ENCODE data around the gene CHST12. TPM values are rescaled to one million over a fixed set of nuclear protein-coding genes. Genes with fewer than 3 reads are reported as not detected.

CHST12 gene
- total and polyA plus RNA-seq, 7 donors: 1.2 to 11.9 (median 10.3) TPM

DNA sequence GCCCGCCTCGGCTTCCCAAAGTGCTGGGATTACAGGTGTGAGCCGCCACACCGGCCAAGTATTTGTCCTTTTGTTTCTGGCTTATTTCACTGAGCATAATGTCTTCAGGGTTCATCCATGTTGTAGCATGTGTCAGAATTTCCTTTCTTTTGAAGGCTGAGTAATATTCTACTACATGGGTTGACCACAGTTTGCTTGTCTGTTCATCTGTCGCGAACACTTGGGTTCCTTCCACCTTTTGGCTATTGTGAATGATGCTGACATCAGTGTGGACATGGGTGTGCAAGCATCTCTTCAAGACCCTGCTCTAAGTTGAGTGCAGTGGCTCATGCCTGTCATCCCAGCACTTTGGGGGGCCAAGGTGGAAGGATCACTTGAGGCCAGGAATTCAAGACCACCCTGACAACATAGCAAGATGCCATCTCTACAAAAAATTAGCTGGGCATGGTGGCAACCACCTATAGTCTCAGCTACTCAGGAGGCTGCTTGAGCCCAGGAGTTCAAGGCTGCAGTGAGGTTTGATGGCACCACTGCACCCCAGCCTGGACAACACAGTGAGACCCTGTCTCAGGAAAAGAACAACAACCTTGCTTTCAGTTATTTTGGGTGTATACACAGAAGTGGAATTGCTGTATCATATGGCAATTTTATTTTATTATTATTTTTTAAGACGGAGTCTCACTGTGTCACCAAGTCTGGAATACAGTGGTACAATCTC is 17.0 kb downstream of the CHST12 start:
- H3K4me3 ChIP-seq: no peak overlapping the region
- intact Hi-C loops (cut with DNase I): no loop called here
- peaks cover 0 to 17% (median 14%) of the 10 kb centered on the region in 4 donors for H3K4me1 ChIP-seq
- H3K36me3 ChIP-seq: no peaks in the 10 kb centered on the region
- no peak overlapping the region for H3K27ac ChIP-seq
- WGBS, 2 donors: 96% methylated on average over 7 of the region's 7 CpGs
- TF ChIP-seq POLR2A (IDR thresholded peaks at IDR 0.05) (no peak), EP300 (IDR thresholded peaks at IDR 0.05) (no peak), POLR2AphosphoS5 (IDR thresholded peaks at IDR 0.05) (no peak)
- TF ChIP-seq, protein P1, sequence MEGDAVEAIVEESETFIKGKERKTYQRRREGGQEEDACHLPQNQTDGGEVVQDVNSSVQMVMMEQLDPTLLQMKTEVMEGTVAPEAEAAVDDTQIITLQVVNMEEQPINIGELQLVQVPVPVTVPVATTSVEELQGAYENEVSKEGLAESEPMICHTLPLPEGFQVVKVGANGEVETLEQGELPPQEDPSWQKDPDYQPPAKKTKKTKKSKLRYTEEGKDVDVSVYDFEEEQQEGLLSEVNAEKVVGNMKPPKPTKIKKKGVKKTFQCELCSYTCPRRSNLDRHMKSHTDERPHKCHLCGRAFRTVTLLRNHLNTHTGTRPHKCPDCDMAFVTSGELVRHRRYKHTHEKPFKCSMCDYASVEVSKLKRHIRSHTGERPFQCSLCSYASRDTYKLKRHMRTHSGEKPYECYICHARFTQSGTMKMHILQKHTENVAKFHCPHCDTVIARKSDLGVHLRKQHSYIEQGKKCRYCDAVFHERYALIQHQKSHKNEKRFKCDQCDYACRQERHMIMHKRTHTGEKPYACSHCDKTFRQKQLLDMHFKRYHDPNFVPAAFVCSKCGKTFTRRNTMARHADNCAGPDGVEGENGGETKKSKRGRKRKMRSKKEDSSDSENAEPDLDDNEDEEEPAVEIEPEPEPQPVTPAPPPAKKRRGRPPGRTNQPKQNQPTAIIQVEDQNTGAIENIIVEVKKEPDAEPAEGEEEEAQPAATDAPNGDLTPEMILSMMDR (IDR thresholded peaks at IDR 0.05): no peak
- no peaks in the 10 kb centered on the region for H3K9me3 ChIP-seq
- H3K27me3 ChIP-seq: no peaks in the 10 kb centered on the region
- no peak for DNase-seq

DNA sequence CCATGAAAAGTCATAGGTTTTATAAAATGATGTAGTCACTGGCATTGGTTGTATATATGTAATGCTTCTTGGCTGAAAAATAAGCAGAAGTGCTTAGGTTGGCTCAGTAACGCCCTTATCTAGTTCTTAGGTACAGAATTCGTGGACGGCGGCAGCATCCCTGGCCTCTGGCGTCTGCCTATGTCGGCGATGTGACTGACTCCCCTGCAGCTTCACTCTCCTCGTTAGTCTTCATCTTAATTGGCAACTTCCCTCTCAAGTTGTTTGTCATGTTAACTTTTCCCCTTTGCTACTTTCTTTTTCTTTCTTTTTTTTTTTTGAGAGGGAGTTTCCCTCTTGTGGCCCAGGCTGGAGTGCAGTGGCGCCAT is 18.5 kb downstream of the CHST12 start:
- no peak overlapping the region for H3K27ac ChIP-seq
- intact Hi-C loops (cut with DNase I): no loop called here
- H3K27me3 ChIP-seq: no peaks in the 10 kb centered on the region
- no peaks in the 10 kb centered on the region for H3K36me3 ChIP-seq
- no peaks in the 10 kb centered on the region for H3K9me3 ChIP-seq
- WGBS, 2 donors: 91 to 96% methylated on average over 9 of the region's 9 CpGs
- H3K4me3 ChIP-seq: no peak overlapping the region
- DNase-seq: no peak
- peaks cover 0 to 14% (median 12%) of the 10 kb centered on the region in 4 donors for H3K4me1 ChIP-seq
- TF ChIP-seq, protein P1 (IDR thresholded peaks at IDR 0.05): no peak
- TF ChIP-seq POLR2A (IDR thresholded peaks at IDR 0.05) (no peak), EP300 (IDR thresholded peaks at IDR 0.05) (no peak), POLR2AphosphoS5 (IDR thresholded peaks at IDR 0.05) (no peak)

DNA sequence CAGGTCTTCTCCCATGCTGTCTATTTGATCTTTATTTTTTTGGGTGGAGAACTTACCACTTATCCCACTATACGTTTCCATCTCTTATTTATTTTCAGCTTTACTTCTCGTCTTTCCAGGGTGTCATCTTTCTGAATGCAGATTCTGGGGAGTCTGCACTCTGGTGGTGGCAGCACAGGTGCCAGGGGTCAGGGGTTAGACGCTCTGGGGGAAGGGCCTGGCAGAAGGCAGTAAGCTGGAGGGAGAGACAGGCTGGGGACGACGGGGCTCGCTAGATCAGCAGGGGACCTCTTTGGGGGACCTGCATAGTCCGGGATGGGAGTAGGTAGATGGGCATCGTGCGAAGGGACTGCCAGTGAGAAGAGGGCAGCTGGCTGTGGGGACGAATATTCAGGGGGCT is 22.3 kb downstream of the CHST12 start:
- H3K36me3 ChIP-seq: no peaks in the 10 kb centered on the region
- intact Hi-C loops (cut with DNase I): no loop called here
- no peaks in the 10 kb centered on the region for H3K9me3 ChIP-seq
- no peak for TF ChIP-seq POLR2A (IDR thresholded peaks at IDR 0.05)
- TF ChIP-seq, protein P1 (IDR thresholded peaks at IDR 0.05): no peak
- TF ChIP-seq POLR2AphosphoS5 (IDR thresholded peaks at IDR 0.05): no peak
- TF ChIP-seq EP300 (IDR thresholded peaks at IDR 0.05): no peak
- no peaks in the 10 kb centered on the region for H3K4me1 ChIP-seq
- DNase-seq: no peak
- WGBS, 2 donors: 90 to 93% methylated on average over 10 of the region's 10 CpGs
- H3K27ac ChIP-seq: no peak overlapping the region
- H3K4me3 ChIP-seq: no peak overlapping the region
- no peaks in the 10 kb centered on the region for H3K27me3 ChIP-seq

DNA sequence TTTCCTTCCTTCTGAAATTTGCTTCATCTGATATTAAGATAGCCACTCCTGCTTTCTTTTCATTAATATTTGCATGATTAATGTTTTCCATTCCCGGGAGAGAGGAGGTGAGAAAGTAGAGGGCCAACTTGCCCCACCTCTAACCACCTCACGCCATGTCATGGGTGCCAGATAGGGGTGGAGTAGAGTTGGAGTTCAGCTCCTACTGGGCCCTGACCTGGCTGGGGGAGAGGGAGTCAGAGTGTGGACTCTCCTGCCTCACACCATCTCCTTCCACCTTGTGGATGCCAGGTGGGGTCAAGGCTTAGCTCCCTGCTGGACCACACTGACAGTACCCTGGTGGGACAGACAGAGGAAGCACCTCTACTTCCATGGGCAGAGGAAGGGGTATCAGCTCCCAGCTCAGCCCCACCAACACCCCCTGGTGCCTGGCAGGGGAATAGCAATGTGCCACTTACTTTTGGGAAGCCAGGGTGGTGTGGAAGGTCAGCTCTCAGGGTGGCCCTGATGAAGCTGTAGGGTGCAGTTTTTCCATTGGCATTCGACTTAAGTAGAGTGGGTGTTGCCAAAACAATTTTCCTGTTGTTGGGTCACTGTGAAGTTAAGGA is 28.0 kb downstream of the CHST12 start:
- DNase-seq: no peak
- no peak overlapping the region for H3K4me3 ChIP-seq
- H3K27me3 ChIP-seq: no peaks in the 10 kb centered on the region
- H3K9me3 ChIP-seq: no peaks in the 10 kb centered on the region
- no peak overlapping the region for H3K27ac ChIP-seq
- H3K4me1 ChIP-seq: no peaks in the 10 kb centered on the region
- peaks cover 8 to 39% (median 21%) of the 10 kb centered on the region in 4 donors for H3K36me3 ChIP-seq
- WGBS, 2 donors: 73 to 84% methylated on average over 3 of the region's 3 CpGs
- TF ChIP-seq, protein P1 (IDR thresholded peaks at IDR 0.05): peak in 1 of 4 experiments; percentile 14
- TF ChIP-seq POLR2A (IDR thresholded peaks at IDR 0.05): no peak
- intact Hi-C loops (cut with DNase I): no loop called here
